Fibroblast of lung (primary cell): Measurements from ENCODE around the gene ARHGEF12. TPM values are rescaled to one million over a fixed set of nuclear protein-coding genes. Genes with fewer than 3 reads are reported as not detected.
A peak's percentile ranks its signal among the peaks of the same experiment; 100 is the strongest.

ENCODE experiments used
- DNase-seq, 2 donors: peaks; one replicate each; pipeline versions ENCODE4 v3.0.0 to v3.0.0-alpha.2; 2010; ENCODE audit warnings: low read depth in 2 of 2
- H2AFZ ChIP-seq: 2 replicates; pipeline ENCODE4 v1.5.1; 2012; ENCODE audit warnings: low read length, control low read depth, inconsistent platforms
- H3K27ac ChIP-seq: 2 replicates; pipeline ENCODE4 v1.5.1; 2011; ENCODE audit warnings: low read length, control low read depth; ENCODE audit not compliant: insufficient read depth
- H3K27me3 ChIP-seq: 2 replicates; pipeline ENCODE4 v1.5.1; 2011; ENCODE audit warnings: mild to moderate bottlenecking, low read length; ENCODE audit not compliant: control insufficient read depth, insufficient read depth
- H3K36me3 ChIP-seq: 2 replicates; pipeline ENCODE4 v1.5.1; 2011; ENCODE audit warnings: low read length; ENCODE audit not compliant: control insufficient read depth, insufficient read depth
- H3K4me1 ChIP-seq: 2 replicates; pipeline ENCODE4 v1.5.1; 2011; ENCODE audit warnings: low read length; ENCODE audit not compliant: control insufficient read depth, insufficient read depth; ENCODE audit errors: extremely low read depth
- H3K4me2 ChIP-seq: 2 replicates; pipeline ENCODE4 v1.5.1; 2011; ENCODE audit warnings: low read length, control low read depth; ENCODE audit not compliant: insufficient read depth; ENCODE audit errors: extremely low read depth
- H3K4me3 ChIP-seq, 4 experiments: fragments of 200-600 bp in 1 of 4; sonication (generic) in 1 of 4; replicated peaks in 1 of 4; 2 replicates each; pipeline ENCODE4 v1.5.1; 2011 to 2016; ENCODE audit warnings: low read length in 4 of 4, low read depth in 3 of 4, mild to moderate bottlenecking in 3 of 4, control low read depth in 2 of 4, inconsistent platforms in 1 of 4, mixed read lengths in 1 of 4; ENCODE audit not compliant: insufficient read depth in 1 of 4; ENCODE audit errors: control extremely low read depth in 1 of 4
- H3K79me2 ChIP-seq: 2 replicates; pipeline ENCODE4 v1.5.1; 2012; ENCODE audit warnings: mild to moderate bottlenecking, low read length, inconsistent platforms; ENCODE audit not compliant: control insufficient read depth, insufficient read depth
- H3K9ac ChIP-seq: 2 replicates; pipeline ENCODE4 v1.5.1; 2011; ENCODE audit warnings: mild to moderate bottlenecking, low read length, control low read depth; ENCODE audit not compliant: insufficient read depth
- H3K9me3 ChIP-seq: 2 replicates; pipeline ENCODE4 v1.5.1; 2012; ENCODE audit warnings: low read depth, low read length; ENCODE audit not compliant: control insufficient read depth, insufficient read depth
- H4K20me1 ChIP-seq: 2 replicates; pipeline ENCODE4 v1.5.1; 2011; ENCODE audit warnings: low read length; ENCODE audit not compliant: control insufficient read depth, insufficient read depth; ENCODE audit errors: extremely low read depth
- EZH2 ChIP-seq: IDR thresholded peaks from 2 replicates; pipeline ENCODE4 v1.5.1; 2012; ENCODE audit warnings: low read length, control low read depth, mild to moderate bottlenecking; ENCODE audit errors: missing control alignments
- polyA plus RNA-seq, 2 donors: library from polyadenylated mRNA; depleted of rRNA in 1 of 2; stranded (reverse) in 1 of 2; unstranded in 1 of 2; fragments of >200 nt; gene quantifications; 2 replicates each; pipeline ENCODE4 v1.2.1, GENCODE V29; 2011 to 2012; ENCODE audit warnings: missing spikeins in 1 of 2
- total RNA-seq: library from RNA; depleted of rRNA; stranded (reverse); fragments of >200 nt; gene quantifications from 2 replicates; pipeline ENCODE4 v1.2.1, GENCODE V29; 2014
- TF ChIP-seq, protein P1 (sequence below), 2 donors: IDR thresholded peaks in 1 of 2; conservative IDR thresholded peaks in 1 of 2; 1 replicate in 1 of 2; 2 replicates in 1 of 2; pipeline ENCODE4 v1.5.1; 2011 to 2012; ENCODE audit warnings: low read length in 2 of 2, control low read depth in 1 of 2, inconsistent platforms in 1 of 2, low read depth in 1 of 2, mild to moderate bottlenecking in 1 of 2

The ARHGEF12 gene
- total and polyA plus RNA-seq, 2 donors (not counting 1 experiment from before 2014, with no cell fraction given), result 63.1 to 141 TPM

DNA sequence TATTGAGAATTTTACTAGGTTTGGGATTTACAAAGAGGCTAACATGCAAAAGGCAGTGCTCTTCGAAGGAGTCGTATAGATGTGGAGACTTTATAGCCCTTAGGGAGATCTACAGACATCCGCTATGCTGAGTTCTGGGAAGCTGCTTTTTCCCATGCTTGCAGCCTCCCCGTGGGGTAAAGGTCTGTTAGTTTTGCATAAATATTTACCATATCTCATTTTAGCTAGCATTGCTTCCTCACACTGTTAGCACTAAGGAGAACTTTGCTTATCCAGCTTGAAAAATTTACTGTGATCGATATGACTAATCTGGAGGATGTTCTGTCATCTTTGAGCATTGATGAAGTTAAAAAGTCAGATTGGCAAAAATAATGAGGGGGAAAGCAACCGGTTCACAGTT lies 18.6 kb downstream of the ARHGEF12 start:
- H3K4me1 ChIP-seq, result peaks cover 7% of the 10 kb centered on the region
- H3K27me3 ChIP-seq, result no peaks in the 10 kb centered on the region
- H3K36me3 ChIP-seq, result no peaks in the 10 kb centered on the region
- H3K4me2 ChIP-seq, result no peak overlapping the region
- H3K4me3 ChIP-seq, result no peak overlapping the region
- TF ChIP-seq EZH2, result no peak
- TF ChIP-seq, protein P1, sequence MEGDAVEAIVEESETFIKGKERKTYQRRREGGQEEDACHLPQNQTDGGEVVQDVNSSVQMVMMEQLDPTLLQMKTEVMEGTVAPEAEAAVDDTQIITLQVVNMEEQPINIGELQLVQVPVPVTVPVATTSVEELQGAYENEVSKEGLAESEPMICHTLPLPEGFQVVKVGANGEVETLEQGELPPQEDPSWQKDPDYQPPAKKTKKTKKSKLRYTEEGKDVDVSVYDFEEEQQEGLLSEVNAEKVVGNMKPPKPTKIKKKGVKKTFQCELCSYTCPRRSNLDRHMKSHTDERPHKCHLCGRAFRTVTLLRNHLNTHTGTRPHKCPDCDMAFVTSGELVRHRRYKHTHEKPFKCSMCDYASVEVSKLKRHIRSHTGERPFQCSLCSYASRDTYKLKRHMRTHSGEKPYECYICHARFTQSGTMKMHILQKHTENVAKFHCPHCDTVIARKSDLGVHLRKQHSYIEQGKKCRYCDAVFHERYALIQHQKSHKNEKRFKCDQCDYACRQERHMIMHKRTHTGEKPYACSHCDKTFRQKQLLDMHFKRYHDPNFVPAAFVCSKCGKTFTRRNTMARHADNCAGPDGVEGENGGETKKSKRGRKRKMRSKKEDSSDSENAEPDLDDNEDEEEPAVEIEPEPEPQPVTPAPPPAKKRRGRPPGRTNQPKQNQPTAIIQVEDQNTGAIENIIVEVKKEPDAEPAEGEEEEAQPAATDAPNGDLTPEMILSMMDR (conservative IDR thresholded peaks at IDR 0.05 in 1 of 2, IDR thresholded peaks at IDR 0.05 in 1 of 2; ENCODE audit: low read depth in 1 of 2, low read length in 2 of 2), result no peak
- H3K9ac ChIP-seq, result no peak overlapping the region
- no peak overlapping the region for H3K27ac ChIP-seq
- no peaks in the 10 kb centered on the region for H3K9me3 ChIP-seq
- H4K20me1 ChIP-seq, result no peaks in the 10 kb centered on the region
- peaks cover 95% of the 10 kb centered on the region for H3K79me2 ChIP-seq
- DNase-seq, result peak in 1 of 2 donors; percentile 78
- H2AFZ ChIP-seq, result no peak overlapping the region

DNA sequence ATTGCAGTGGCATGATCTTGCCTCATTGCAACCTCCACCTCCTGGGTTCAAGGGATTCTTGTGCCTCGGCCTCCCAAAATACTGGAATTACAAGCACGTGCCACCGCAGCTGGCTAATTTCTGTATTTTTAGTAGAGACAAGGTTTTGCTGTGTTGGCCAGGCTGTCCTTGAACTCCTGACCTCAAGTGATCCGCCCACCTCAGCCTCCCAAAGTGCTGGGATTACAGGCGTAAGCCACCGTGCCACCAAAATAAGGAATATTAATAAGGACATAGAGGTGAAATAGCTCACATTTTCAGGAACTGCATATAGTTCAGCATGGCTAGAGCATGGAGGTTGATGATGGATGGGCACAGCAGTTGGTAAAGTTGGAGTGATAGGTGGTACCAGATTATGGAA lies 21.4 kb downstream of the ARHGEF12 start:
- Histone ChIP-seq H3K27me3 (no peaks in the 10 kb centered on the region), H3K4me3 (no peak overlapping the region), H3K9ac (no peak overlapping the region), H3K27ac (no peak overlapping the region), H2AFZ (no peak overlapping the region), H3K4me1 (peaks cover 7% of the 10 kb centered on the region), H3K79me2 (peaks cover 92% of the 10 kb centered on the region), H3K9me3 (no peaks in the 10 kb centered on the region), H3K4me2 (no peak overlapping the region), H4K20me1 (no peaks in the 10 kb centered on the region), H3K36me3 (no peaks in the 10 kb centered on the region)
- no peak for TF ChIP-seq EZH2
- TF ChIP-seq, protein P1 (conservative IDR thresholded peaks at IDR 0.05 in 1 of 2, IDR thresholded peaks at IDR 0.05 in 1 of 2; ENCODE audit: low read depth in 1 of 2, low read length in 2 of 2), result no peak
- no peak for DNase-seq

DNA sequence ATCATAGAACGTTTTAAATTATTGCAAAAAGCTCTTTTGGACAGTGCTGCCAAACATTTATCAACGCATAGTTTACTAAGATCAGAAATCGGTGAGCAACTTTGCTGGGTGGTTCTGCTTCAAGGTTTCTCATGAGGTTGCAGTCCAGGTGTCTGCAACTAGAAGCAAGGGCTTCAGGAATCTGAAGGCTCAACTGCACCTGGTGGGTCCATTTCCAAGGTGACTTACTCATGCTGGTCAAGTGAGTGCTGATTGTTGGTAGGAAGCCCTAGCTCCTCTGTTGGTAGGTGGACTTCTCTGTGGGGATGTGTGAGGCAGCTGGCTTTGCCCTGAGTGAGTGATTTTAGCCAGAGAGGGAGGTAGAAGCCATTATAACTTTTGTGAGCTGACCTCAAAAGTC lies 22.5 kb downstream of the ARHGEF12 start:
- no peaks in the 10 kb centered on the region for H3K27me3 ChIP-seq
- no peak for DNase-seq
- TF ChIP-seq, protein P1 (conservative IDR thresholded peaks at IDR 0.05 in 1 of 2, IDR thresholded peaks at IDR 0.05 in 1 of 2; ENCODE audit: low read depth in 1 of 2, low read length in 2 of 2), result no peak
- TF ChIP-seq EZH2, result no peak
- peaks cover 6% of the 10 kb centered on the region for H3K4me1 ChIP-seq
- no peaks in the 10 kb centered on the region for H3K36me3 ChIP-seq
- no peaks in the 10 kb centered on the region for H3K9me3 ChIP-seq
- H3K9ac ChIP-seq, result no peak overlapping the region
- H3K79me2 ChIP-seq, result peaks cover 89% of the 10 kb centered on the region
- no peak overlapping the region for H3K4me3 ChIP-seq
- H3K27ac ChIP-seq, result no peak overlapping the region
- H3K4me2 ChIP-seq, result no peak overlapping the region
- H2AFZ ChIP-seq, result no peak overlapping the region
- H4K20me1 ChIP-seq, result no peaks in the 10 kb centered on the region
